NB4 (cell line): ENCODE data around the gene FOXO3B.
"Not testable (repeated sequence)": the region's sequence is repeated elsewhere in the genome, so short reads cannot be mapped to it uniquely, and the experiment has no call there.

Experiments
- DNase-seq: peaks from one replicate; pipeline ENCODE4 v3.0.0; 2010; ENCODE audit warnings: low read depth
- H3K4me3 ChIP-seq: one replicate; pipeline ENCODE4 v1.5.1; 2011; ENCODE audit warnings: mild to moderate bottlenecking, low read depth, low read length, moderate library complexity
- TF ChIP-seq, protein P1 (sequence below): IDR thresholded peaks from one replicate; pipeline ENCODE4 v1.5.1; 2012; ENCODE audit warnings: low read depth, low read length

The FOXO3B gene

DNA sequence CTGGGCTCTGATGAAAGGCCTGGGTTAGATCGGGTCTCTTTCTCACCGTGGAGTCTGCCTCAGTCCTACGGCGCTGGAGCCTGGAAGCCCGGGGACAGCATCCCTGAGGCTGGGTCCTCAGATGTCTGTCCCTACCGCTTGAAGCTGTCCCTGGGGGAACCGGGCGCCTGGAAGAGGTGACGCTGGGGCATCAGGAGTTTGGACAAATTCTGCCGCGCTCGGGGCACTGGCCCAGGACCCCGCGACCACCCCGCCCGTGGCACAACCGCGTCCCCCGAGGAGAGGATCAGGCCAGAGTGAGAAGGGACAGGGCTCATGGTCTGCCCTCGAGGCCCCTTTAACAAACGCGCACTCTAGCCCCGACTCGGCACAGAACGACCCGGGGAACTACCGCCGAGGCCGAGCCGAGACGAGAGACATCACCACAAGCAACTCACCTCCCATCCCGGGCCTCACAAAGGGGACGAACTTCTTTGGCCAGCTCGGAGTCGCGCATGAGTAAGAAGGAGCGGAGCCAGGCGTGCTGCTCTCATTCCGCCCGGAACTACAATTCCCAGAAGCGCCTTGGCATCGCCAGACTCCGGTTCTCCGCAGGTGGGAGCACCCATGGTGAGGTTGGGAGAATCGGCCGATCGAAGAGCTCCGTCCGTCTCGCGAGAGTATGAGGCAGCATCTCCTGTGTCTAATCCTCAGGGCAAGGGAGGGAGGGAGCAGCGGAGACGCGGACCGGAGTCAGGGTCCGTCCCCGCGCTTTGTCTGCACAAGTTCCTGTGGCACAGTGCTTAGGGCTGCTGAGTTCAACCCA lies at the start of gene FOXO3B:
TSS of gene FOXO3B (minus strand) at position 548 of the 805 bp plus-strand sequence. CDS start 663 bp downstream, outside the sequence.
- peak within 1 kb of the TSS; percentile 64 for H3K4me3 ChIP-seq
- peak; percentile 97 for DNase-seq

DNA sequence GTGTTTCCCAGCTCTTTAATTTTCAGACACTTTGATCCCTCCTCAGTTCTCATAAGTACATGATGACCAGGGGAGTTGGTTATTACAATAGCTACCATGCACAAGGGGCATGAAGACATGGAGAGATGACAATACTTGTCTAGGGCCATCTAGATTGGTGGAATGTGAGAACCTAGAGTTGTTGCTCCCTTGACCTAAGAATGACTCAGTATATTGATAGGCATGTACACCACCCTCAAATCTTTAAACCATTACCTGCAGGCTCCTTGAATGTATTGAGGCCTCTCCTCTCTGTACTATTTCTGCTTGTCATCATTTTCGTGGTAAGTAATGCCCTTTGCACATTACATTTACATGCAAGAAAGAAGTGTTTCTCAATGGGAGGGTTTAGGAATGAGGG lies 41.4 kb upstream of the FOXO3B start:
- DNase-seq, H3K4me3 ChIP-seq: not testable (repeated sequence)

DNA sequence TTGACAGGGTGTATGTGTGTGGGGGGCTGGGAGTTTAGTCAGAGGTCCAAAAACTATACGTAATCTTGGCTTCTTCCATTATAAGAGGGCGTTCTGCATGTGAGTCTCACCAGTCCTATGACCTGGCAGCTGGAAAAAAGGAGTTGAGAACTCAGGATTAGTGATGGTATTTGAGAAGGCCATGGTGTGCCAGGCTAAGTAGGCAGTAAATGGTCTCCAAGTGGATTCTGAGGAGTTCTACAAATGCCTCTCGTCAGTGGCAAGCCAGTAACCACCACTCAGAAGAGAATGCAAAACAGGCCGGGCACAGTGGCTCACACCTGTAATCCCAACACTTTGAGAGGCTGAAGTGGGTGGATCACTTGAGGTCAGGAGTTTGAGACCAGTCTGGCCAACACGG lies 40.5 kb upstream of the FOXO3B start:
- H3K4me3 ChIP-seq, DNase-seq: not testable (repeated sequence)

GRCh38 chr17:18721775-18722547 lies 39.8 kb upstream of the FOXO3B start:
- DNase-seq, H3K4me3 ChIP-seq: not testable (repeated sequence)

GRCh38 chr17:18719428-18720110 lies 37.5 kb upstream of the FOXO3B start:
- DNase-seq, H3K4me3 ChIP-seq: not testable (repeated sequence)

GRCh38 chr17:18718643-18719427 lies 36.7 kb upstream of the FOXO3B start:
- DNase-seq, H3K4me3 ChIP-seq: not testable (repeated sequence)

DNA sequence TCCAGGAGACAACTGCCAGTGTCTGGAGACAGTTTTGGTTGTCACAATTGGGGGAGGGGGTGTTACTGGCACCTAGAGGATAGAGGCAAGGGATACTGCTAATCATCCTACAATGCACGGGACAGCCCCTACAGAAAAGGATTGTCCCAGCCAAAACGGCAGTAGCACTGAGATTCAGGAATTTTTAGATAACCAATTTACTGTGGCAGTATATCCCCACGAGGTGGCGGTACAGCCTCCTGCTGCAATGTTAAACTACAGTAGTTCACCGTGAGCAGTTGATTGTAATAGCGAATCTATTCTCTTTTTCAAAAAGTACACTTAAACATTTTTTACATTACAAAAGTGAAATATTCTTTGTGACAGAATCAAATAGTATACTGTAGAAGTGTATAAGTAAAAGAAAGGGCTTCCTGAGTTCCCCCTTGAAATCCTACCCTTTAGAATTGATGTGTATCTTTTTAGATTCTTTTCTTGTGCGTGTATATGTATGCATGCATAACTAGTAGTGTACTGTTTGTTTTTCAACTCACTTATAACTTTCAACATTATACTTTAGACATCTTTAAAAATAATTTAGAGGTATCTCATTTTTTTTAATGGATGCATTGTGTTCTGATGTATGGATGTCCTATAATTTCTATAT lies 30.4 kb upstream of the FOXO3B start:
- TF ChIP-seq, protein P1, sequence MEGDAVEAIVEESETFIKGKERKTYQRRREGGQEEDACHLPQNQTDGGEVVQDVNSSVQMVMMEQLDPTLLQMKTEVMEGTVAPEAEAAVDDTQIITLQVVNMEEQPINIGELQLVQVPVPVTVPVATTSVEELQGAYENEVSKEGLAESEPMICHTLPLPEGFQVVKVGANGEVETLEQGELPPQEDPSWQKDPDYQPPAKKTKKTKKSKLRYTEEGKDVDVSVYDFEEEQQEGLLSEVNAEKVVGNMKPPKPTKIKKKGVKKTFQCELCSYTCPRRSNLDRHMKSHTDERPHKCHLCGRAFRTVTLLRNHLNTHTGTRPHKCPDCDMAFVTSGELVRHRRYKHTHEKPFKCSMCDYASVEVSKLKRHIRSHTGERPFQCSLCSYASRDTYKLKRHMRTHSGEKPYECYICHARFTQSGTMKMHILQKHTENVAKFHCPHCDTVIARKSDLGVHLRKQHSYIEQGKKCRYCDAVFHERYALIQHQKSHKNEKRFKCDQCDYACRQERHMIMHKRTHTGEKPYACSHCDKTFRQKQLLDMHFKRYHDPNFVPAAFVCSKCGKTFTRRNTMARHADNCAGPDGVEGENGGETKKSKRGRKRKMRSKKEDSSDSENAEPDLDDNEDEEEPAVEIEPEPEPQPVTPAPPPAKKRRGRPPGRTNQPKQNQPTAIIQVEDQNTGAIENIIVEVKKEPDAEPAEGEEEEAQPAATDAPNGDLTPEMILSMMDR: peak; percentile 43
- DNase-seq: peak; percentile 65

GRCh38 chr17:18708215-18708614 lies 26.1 kb upstream of the FOXO3B start:
- not testable (repeated sequence) for H3K4me3 ChIP-seq, DNase-seq

More for the DNA sequence above, 30.4 kb upstream of the FOXO3B start:
- not testable (repeated sequence) for H3K4me3 ChIP-seq

- DNase-seq, H3K4me3 ChIP-seq: not testable (repeated sequence)
Observed at GRCh38 chr17:18705955-18706354, 23.8 kb upstream of the FOXO3B start.

GRCh38 chr17:18698473-18699103 lies 16.5 kb upstream of the FOXO3B start:
- peak overlapping the region; percentile 59 for H3K4me3 ChIP-seq
- DNase-seq: not testable (repeated sequence)

GRCh38 chr17:18695143-18695542 lies 13.0 kb upstream of the FOXO3B start:
- H3K4me3 ChIP-seq, DNase-seq: not testable (repeated sequence)

DNA sequence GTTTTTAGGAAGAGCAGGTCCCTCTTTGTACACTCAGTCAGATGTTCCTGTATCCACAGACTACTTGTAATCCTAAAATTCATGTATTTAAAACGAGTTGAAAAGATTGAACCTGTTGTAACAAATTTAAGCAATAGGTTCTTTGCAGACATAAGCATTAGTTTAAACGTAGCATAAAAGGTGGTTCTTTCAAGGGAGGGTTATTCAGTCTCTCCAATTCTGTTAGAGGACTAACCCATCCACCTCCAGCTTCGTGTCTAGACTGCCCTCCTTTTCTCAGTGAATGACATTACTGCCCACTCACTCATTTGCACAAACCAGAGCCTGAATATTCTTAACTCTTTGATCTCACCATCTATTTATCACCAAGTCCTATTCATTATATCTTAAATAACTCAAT lies 554 bp upstream of the FOXO3B start:
- peak overlapping the region; percentile 64 for H3K4me3 ChIP-seq

GRCh38 chr17:18677381-18677780 lies 4.7 kb downstream of the FOXO3B start:
- not testable (repeated sequence) for H3K4me3 ChIP-seq, DNase-seq

More for the DNA sequence above, 554 bp upstream of the FOXO3B start:
- not testable (repeated sequence) for DNase-seq

DNA sequence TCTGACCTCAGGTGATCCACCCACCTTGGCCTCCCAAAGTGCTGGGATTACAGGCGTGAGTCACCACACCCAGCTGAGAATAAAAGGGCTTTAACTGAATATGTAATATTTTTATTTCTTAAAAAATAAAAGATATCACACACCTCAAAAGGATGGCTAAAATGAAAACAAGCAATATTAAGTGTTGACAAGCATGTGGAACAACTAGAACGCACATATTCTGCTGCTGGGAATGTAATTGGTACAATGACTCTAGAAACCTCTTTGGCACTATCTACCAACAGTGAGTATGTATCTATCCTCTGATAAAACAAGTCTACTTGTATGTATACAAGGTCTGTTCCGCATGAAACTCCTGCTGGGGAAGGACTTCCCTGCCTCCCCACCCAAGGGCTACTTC lies 5.2 kb downstream of the FOXO3B start:
- not testable (repeated sequence) for H3K4me3 ChIP-seq

GRCh38 chr17:18672395-18673227 lies 9.5 kb downstream of the FOXO3B start:
- DNase-seq, H3K4me3 ChIP-seq: not testable (repeated sequence)

More for the DNA sequence above, 5.2 kb downstream of the FOXO3B start:
- DNase-seq: not testable (repeated sequence)
